ENCODE measurements around the gene GALNT18.

GALNT18 gene

DNA sequence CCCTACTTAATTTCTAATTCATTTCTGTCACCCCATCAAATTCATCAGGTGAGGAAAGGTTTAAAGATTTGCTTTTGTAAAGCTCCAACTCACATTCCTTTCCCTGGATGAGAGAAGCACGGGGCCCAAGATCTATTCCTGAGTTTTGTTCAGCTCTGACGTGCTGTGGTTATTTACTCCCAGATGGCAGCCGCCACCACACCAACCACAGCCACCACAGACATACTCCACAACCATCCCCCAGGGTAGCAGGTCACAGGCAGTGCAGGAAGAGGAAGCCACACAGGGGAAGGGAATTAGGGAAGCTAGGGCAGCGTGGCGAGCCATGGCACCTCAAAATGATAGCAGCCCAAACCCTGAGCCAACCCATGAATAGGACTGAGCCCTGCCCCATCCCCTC lies 205.3 kb downstream of the GALNT18 start:
- no peak for DNase-seq (ENCODE audit: low read depth in 1 of 2, low spot score in 1 of 2)

DNA sequence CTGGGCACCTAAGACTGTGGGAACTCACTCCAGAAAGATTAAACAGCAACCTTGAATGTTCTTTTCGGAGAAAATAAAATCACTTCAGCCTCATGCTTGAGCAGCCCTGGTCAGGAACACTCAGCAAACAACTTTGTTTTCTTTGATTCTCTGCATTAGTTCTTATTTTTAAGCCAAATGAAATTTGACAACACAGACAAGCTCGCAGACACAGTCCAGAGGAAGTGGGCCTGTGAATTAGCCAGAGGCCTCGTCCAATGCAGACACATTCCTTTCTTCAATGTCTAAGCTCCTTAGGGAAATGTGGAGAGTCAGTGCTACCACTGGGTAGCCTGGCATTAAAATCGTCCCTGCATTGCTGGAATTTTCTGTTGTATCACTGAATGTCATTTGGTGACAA lies 205.9 kb downstream of the GALNT18 start:
- no peak for DNase-seq (ENCODE audit: low read depth in 1 of 2, low spot score in 1 of 2)

DNA sequence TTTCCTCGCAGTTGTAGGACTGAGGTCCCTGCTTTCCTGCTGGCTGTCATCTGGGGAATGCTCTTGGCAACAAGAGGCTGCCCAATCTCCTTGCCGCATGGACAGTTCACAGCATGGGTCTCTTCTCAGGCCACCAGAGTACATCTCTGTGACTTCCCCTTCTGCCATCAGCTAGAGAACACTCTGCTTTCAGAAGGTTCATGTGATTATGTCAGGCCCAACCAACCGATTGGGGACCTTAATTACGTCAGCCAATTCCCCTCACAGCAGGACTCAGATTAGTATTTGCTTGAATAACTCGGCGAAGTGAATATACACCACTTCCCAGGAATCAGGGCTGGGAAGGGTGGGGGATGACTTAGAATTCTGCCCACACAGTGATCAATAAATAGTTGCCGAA lies 206.8 kb downstream of the GALNT18 start:
- DNase-seq (ENCODE audit: low read depth in 1 of 2, low spot score in 1 of 2): no peak

DNA sequence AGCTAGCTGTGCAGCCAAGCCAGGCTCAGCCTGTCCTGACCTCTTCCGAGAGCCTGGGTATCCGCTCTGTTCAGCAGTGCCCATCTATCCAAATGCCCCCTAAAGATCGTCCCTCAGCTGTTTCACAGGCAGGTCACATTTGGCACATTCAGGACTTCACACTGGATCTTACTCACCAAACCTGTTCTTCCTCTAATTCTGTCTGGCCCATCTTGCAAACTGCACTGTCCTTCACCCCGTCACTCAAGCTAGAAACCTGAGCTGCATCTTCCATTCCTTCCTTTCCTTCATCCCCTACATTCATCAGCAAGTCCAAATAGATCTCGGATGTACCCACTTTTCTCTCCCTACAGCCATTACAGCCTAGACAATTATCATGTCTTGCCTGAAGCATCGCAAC lies 208.0 kb downstream of the GALNT18 start:
- DNase-seq (ENCODE audit: low read depth in 1 of 2, low spot score in 1 of 2): no peak

DNA sequence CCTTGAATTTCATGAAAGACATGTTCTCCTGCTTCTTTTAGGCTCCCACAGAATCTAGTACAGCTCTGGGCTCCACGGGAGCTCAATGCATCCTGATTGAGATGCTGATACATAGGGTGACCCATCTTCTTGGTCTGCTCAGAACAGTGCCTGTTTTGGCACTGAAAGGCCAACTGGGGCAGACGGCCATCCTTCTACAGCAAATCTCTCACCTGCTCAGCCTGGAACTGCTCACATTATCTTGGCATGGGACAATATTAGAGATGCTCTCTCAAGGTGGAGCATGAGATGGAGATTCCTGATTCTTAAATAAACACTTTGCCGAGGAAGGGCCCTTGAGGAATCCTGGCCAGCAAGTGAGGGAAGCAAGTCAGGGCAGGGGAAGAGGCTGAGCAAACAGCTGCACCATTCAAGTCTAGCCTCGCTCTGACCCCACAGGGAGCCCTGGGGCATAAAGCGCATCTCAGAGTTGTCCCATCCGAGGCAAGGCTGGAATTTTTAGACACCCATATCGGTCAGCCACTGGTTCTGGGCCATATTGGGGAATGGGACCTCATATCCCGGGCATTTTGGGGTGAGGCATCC lies 210.3 kb downstream of the GALNT18 start:
- no peak for DNase-seq (ENCODE audit: low read depth in 1 of 2, low spot score in 1 of 2)

DNA sequence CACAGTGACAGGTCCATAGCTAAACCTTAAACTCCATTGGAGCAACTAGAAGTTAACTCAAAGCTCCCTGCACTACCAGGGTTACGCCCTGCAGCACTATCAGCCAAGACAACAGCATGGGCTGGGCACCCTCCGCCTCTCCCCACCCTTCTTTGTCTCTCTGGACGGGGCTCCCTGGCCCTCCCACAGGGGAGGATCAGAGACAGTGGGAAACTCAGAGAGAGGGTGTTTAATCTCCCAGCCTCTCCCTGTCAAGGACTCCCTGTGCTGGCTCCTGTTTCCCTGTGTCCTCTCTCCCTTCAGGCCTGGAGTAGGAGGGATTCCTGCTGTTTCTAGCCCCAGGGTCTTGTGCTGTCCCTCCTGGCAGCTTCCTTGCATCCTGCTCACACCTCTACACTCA lies 211.9 kb downstream of the GALNT18 start:
- DNase-seq (ENCODE audit: low read depth in 1 of 2, low spot score in 1 of 2): no peak

DNA sequence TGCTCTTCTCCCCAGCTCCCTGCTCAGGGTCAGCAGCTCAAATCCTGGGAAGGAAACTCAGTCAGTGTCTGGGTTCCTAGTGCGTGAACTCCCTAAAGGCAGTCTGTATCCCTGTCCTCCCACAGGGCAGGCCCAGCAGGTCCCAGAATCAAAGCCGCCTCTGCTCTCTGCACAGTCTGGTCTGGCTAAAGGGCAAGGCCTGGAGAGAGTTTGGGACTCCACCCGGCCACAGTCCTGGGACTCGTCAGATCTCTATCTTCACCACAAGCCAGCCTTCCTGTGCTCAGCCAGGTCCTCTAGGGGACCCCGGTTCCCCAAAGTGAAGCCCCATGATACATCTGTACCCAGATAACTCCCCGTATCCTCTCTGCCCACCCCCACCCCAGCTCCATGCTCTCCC lies 212.6 kb downstream of the GALNT18 start:
- DNase-seq (ENCODE audit: low read depth in 1 of 2, low spot score in 1 of 2): no peak

DNA sequence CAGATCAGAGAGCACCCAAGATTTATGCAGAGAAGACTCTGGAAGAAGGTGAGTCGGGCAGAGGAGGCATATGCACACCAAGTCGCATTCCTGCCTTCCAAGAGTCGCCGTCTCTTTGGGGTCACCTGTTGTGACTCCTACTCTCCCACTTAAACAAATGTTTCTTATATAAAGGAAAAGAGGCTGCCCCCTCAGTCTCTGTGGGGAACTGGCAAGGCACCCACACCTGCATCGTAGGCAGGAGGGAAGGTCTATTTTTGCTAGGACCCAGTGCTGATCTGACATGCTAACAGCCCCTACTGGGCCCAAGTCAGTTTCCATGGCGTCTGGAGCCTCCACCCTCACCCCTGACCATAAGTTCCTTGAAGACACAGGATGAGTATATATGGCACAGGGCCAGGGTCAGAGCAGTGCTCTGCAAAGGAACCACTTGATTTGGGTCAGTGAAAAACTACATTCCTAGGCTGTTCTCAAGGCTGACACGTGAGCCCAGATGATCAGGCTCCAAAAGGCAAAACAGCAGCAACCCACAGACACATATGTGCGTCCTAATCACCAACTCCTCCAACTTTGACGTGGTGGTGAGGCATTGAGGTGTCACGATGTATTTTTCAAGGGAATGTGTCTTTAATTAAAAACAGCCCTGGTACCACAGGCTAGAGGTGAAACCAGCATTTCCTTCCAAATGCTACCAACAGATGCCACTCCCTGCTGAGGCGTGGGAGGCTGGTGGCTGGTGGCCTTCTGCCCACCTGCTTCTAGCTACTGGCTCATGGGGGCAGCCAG lies 213.2 kb downstream of the GALNT18 start:
- DNase-seq (ENCODE audit: low read depth in 1 of 2, low spot score in 1 of 2): no peak

DNA sequence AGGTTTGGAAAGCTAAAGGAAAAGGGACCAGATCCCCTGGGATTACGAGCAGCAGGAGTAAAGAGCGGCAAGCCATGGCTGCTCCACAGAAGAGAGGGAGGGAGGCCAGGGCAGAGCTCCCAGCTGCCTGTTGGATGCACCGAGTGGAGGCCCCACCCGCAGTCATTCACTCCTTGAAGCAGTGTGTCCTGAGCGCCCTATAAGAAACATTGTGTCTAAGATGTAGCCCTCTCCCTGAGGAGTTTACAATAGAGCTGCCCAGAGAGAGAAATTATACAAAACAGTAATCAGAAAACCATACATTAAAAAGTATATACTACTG lies 214.1 kb downstream of the GALNT18 start:
- no peak for DNase-seq (ENCODE audit: low read depth in 1 of 2, low spot score in 1 of 2)

DNA sequence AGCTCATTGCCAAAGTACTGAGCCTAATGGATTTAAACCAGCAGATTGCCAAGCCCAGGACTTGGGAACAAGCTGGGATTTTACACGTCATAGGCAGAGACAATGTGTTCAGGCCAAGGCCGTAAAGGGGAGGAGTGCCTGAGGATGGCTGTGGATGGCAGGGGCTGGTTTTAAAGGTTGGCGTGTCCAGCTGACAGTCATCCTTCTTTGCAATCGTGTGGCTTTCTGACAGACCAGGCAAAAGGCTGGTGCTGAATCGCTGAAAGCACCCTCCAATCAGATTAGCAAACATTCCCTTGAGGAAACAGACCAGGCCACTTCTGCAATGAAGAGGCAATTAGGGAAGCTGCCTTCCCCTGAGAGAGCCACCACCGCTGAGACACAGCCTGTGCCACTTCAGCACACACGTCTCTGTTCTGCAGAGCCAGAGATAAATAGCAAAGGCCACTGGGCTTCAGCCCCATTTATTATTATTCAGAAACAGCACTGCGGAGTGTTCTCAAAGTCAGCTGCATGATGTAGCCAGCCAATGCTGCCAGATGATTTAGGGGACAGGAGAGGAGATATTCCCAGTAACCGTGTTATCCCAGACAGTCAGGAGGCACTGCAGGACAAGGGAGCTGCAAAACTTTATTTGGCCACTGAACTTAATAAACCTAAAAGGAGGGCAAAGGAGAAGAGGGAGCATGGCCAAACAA lies 214.6 kb downstream of the GALNT18 start:
- DNase-seq (ENCODE audit: low read depth in 1 of 2, low spot score in 1 of 2): no peak

DNA sequence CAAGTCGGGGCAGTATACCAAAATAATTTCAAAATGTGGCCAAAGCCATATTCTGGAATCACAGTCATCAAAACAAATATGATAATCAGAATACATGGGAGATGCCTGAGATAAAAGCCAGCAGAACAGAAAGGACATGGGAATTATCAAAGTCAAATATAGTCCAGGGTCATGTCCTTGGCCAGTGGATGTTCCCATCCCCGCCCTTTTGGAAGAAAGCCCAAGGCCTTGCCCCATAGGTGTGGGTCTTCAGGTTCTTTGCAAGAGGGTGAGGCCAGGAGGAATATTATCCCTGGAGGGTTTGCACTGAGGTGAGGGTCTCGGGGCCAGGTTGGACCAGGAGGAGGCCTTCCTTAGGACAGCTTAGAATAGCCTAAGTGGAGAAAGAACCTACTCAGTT lies 215.2 kb downstream of the GALNT18 start:
- no peak for DNase-seq (ENCODE audit: low read depth in 1 of 2, low spot score in 1 of 2)

DNA sequence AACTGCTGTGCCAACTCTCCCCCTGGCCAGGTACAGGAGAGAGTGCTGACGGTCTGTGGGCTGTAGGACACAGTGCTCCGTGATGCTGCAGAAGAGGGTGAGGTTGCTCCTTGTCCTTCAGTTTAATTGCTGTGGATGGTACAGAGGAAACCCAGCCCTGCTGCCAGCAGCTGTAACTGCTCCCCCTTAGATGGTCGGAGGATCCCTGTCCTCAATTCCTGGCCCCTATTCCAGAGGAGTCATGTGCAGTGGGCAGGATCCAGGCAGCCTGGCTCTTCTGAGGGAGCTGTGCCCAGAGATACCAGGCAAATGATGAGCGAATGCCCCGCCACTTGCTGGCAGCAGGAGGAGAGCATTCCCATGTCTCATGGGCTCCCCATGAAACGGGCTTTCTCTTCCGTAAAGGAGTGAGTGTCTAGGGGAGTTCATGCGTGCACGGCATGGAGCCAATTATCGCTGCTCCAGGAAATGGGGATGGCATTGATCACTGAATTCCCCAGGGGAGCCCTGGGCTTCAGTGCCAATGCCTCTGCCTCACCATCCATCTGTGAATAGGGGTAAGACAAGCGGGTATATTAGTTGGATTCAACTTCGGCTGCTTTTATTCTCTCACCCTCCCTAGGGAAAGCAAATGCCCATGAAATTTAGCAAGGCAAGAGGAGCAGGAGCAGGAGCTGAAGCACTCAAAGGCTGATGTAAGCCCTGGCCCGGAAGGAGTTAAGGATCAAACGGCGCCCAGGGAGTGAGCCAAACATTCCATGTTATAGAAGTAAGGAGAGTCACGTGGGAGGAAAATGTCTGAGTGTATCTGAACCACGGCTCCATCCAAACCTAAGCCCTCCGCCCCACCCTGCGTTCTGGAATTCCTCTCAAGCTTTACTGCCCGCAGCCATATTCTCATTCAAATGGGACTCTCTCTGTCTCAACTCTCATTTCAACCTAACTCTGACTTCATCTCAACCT lies 217.8 kb downstream of the GALNT18 start:
- no peak for DNase-seq (ENCODE audit: low read depth in 1 of 2, low spot score in 1 of 2)

DNA sequence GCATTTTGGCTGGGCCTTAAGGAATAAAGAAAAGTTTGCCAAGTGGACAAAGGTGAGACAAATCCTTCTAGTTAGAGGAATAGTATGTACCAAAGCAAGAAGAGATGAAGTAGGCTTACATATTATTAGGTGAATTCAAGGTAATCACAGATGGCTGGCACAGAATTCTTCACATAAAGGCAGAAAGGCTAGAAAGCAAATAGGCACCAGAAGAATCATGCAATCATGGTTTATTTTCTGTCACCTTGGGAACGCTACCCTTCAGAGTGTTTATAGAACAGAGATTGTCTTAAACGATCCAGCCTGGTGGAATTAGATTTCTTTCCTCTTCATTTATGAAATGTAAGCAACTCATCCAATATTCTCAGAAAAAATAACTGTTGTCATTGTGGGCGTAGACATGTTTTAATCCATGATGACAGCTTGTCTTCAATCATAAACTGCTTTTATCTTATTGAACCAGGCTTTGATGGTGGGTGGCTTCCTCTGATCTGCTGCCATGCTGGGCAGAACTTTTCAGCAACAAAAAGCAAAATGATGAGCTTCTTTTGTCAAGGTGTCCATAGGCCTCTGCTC lies 219.8 kb downstream of the GALNT18 start:
- no peak for DNase-seq (ENCODE audit: low read depth in 1 of 2, low spot score in 1 of 2)

DNA sequence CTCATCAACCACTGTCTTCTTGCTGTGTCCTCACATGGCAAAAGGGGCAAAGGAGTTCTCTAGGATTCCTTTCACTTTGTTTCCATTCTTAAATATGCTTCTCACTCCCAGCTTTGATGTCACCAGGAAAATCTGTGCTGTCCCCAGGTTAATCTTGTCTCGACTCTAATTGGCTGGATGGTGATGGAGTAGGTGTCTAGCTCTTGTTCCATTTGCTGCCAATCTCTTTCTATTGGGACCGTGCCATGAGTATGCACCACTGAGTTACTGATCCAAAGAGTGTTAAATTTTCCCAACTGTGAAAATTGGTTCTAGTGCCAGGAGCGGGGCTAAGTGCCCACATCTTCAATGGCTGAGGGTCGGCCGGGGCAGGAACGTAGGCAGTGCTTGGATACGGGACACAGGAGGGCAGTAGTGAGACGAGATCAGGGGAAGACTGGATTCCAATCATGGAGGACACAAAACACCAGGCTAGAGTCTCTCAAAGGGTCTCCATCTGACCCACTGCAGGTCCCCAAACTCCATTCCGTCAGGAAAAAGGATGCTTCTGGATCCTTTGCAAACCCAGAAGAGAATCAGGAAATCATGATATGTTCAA lies 221.1 kb downstream of the GALNT18 start:
- DNase-seq (ENCODE audit: low read depth in 1 of 2, low spot score in 1 of 2): no peak

DNA sequence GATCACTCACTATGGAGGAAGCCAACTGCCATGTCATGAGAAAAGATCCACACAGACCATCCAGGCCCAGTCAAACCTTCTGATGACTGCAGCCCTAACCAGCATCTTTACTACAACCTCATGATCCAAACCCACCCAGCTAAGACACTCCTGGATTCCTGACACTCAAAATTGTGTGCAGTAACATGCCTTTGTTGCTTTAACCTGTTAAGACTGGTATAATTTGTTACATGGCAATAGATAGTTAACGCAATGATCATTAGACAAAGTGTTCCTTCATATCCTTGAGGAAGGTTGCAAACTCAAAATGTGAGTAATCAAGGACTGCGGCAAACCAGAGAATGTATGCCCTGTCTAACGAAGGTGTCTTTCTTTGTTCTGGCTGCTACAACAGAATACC lies 221.7 kb downstream of the GALNT18 start:
- no peak for DNase-seq (ENCODE audit: low read depth in 1 of 2, low spot score in 1 of 2)

DNA sequence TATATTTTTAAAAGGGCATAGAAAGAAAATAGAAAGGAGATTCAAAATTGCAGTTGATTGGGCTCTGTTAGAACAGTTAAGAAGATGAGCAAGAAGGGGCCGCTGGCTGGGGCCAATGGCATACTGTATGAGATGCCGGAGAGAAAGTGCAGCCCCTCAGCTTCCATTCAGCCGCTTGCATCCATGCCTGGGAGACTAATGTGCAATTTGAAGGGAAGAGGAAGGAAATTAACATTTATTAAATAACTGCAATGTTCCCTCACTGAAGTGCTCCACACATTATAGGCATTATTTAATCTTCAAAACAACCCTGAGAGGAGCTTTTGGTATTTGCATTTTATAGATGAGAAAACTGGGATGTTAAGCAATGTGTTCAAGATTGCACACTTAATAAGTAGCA lies 224.0 kb downstream of the GALNT18 start:
- DNase-seq (ENCODE audit: low read depth in 1 of 2, low spot score in 1 of 2): no peak

DNA sequence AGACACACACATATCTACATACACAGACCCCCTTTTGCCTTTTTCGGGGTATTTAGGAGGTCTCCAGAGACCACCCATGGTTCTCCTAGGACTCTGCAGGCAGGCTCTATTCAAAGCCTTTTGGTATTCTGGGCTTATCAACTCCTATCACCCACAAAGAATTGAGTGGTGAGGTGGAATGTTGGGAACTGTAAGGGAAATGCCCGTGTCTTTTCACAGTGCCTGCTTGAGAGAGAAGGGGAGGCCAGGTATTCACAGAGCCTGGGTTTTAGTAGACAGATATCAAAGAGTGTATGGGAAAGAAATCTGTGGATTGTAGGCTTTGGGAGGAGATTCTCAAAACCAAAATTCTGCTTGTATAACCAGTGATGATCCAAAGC lies 224.8 kb downstream of the GALNT18 start:
- no peak for DNase-seq (ENCODE audit: low read depth in 1 of 2, low spot score in 1 of 2)

DNA sequence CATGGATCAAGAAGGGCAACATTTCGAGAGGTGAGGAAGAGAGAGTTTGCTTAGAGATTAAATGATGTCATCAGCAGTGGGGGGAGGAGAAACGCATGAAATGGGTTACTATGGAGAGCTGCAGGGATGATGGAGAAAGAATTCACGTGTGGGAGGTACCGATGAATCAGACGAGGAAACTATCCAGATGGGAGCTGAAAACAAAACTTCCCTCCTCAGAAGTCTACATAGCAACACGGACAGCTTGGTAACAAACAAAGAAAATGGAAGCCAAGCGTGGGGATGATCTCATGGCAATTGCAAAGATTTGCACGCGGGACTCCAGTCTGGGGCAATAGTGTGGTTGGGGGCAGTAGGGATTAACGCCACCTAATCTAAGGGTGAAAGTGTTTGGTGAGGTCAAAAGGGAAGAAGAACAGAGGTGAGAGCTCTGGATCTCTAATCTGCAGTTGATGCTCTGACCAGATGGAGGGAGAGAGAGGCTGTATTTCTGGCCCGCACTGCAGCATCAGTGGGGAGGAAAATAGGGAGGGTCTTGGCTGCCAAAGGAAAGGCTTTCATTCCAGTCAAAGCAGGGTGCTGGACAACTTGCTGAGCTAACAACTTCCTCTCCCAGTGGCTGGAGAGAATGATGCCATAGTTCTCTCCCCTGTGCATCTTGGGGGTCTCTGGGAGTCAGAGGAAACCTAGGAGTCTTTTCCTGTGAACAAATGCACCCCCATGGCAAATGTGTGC lies 225.3 kb downstream of the GALNT18 start:
- DNase-seq (ENCODE audit: low read depth in 1 of 2, low spot score in 1 of 2): no peak

DNA sequence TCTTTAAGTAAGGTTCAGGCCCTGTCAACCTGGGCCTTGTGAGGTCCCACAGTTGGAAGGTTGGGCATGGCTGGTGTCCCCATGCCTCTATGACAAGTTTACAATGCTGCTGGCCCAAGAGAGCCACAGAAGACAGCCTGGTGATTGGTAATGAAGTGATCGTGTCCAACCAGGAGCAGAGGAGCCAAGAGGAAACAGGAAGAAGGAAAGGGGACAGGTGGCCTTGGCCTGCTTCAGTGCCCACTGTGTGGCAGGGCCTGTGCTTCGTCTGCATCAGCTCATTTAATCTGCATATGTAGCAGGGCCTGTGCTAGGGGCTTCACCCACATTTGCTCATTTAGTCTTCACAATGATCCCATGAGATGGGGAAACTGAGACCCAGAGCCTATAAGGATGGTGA lies 226.7 kb downstream of the GALNT18 start:
- DNase-seq (ENCODE audit: low read depth in 1 of 2, low spot score in 1 of 2): no peak

DNA sequence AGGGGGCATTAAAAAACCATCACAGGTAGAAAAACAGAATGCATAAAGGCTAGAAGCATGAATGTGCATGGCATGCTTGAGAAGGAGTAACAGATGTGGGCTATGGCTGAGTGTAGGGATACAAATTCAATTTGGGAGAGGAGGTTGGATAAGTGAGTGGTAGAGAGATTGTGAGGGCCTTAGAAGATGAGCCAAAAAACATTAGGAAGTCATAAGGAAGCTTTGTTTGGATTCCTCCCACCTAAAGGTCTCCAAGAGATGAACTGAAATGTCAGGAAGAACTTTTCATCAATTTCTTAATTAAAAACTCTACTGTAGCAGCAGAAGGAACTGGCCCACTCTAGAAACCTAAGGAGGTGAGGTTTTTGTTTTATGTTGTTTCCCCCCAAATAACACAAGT lies 227.6 kb downstream of the GALNT18 start:
- no peak for DNase-seq (ENCODE audit: low read depth in 1 of 2, low spot score in 1 of 2)

Data from activated CD4-positive, alpha-beta T cell treated with anti-CD3 and anti-CD28 coated beads, Interleukin-2, amount 50 U/mL, for 24 hours (primary cell).